Stimulated activated CD4-positive, alpha-beta T cell treated with anti-CD3 and anti-CD28 coated beads, Interleukin-15, amount 100 ng/mL, for 24 hours (primary cell): Measurements from ENCODE around the gene MTAP.
"Not testable (repeated sequence)": the region's sequence is repeated elsewhere in the genome, so short reads cannot be mapped to it uniquely, and the experiment has no call there.

Source experiments
- DNase-seq: peaks from one replicate; pipeline ENCODE4 v3.0.0-alpha.2; 2020

The MTAP gene

GRCh38 chr9:21931428-21931827, 129.0 kb downstream of the MTAP start:
- no peak for DNase-seq

- DNase-seq = no peak
Measured at GRCh38 chr9:21933281-21933680, 130.8 kb downstream of the MTAP start.

GRCh38 chr9:21933865-21934264, 131.4 kb downstream of the MTAP start:
- DNase-seq = no peak

- DNase-seq = no peak
Measured at GRCh38 chr9:21935631-21936030, 133.2 kb downstream of the MTAP start.

- DNase-seq = no peak
Measured at GRCh38 chr9:21936161-21936560, 133.7 kb downstream of the MTAP start.

- no peak for DNase-seq
Measured at GRCh38 chr9:21941337-21941995, 139.0 kb downstream of the MTAP start.

GRCh38 chr9:21943464-21943863, 141.0 kb downstream of the MTAP start:
- no peak for DNase-seq

- DNase-seq = no peak
Measured at GRCh38 chr9:21945606-21946005, 143.2 kb downstream of the MTAP start.

- no peak for DNase-seq
Measured at GRCh38 chr9:21958833-21959232, 156.4 kb downstream of the MTAP start.

GRCh38 chr9:21959268-21959667, 156.8 kb downstream of the MTAP start:
- not testable (repeated sequence) for DNase-seq

- no peak for DNase-seq
Measured at GRCh38 chr9:21961569-21961968, 159.1 kb downstream of the MTAP start.

GRCh38 chr9:21964925-21965385, 162.5 kb downstream of the MTAP start:
- peak; percentile 74 for DNase-seq

GRCh38 chr9:21965401-21965951, 163.0 kb downstream of the MTAP start:
- DNase-seq = peak; percentile 67

- DNase-seq = no peak
Measured at GRCh38 chr9:21966140-21966851, 163.9 kb downstream of the MTAP start.

- DNase-seq = no peak
Measured at GRCh38 chr9:21967169-21967568, 164.7 kb downstream of the MTAP start.

GRCh38 chr9:21967702-21968101, 165.3 kb downstream of the MTAP start:
- DNase-seq = no peak

- DNase-seq = no peak
Measured at GRCh38 chr9:21968331-21969010, 166.0 kb downstream of the MTAP start.

GRCh38 chr9:21969011-21969940, 166.8 kb downstream of the MTAP start:
- no peak for DNase-seq

GRCh38 chr9:21969951-21970799, 167.7 kb downstream of the MTAP start:
- no peak for DNase-seq

- DNase-seq = no peak
Measured at GRCh38 chr9:21970800-21971640, 168.6 kb downstream of the MTAP start.

GRCh38 chr9:21972361-21972760, 169.9 kb downstream of the MTAP start:
- no peak for DNase-seq
